HG03460 (cell line): Measurements from ENCODE around the gene HOXA9.

Experiments used
- ATAC-seq: cut with Tn5 transposase; IDR thresholded peaks from one replicate; pipeline ENCODE4 v1.9.1; 2021; ENCODE audit not compliant: unreplicated experiment

Gene HOXA9

DNA sequence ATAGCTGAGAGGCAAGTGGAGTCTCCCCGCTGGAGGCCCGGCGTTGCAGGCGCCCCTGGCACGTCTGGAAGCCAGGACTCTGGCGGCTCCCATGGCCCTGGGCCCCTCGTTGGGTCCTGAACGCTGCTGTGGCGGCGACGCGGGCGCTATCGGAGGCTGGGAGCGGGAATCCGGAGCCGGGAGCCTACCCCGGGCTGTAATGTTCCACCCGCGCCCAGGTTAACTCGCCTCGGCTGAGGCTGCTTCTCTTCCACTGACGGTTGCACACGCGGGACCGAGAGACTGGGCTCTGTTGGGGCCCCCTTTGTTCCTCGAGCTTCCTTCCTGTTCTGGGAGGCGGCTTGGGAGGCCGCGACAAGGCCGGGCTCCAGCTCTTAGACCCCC lies 20.6 kb downstream of the HOXA9 start:
- no peak for ATAC-seq

DNA sequence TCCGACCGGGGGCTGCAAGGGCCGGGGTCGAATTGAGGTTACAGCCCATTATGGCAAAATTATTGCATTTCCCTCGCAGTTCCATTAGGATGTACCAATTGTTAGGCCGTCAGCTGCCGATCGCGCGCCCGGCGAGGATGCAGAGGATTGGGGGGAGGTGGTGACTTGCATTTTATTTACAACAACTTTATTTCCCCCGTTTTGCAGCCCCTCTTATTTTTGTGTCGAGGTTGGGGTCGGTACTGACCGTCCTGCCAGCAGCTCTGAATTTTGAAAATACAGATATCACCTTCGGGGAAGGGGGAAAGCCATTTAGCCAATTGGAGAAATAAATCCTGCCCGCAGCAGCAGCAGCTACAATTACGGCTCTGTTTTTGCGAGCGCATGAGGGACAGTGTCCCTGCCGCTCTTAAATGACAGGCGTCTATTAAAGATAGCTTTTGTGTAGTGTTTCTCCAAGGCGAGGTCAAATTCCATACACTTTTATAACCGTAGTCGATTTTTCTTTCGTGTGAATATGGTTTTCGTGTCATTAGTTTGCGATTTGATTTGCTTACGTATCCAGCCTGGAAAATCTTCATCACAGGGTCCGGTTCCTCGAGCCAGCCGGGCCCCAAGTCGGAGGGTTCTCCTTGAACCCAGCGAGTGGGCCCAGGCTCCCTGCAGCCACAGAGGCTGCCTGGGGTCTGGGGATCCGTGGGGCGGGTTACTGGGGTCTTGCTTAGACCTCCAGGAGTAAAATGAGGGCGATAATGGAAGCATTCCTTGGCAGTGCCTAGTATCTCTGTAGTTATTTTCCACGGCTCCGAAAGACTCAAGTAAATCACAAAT lies 21.2 kb downstream of the HOXA9 start:
- no peak for ATAC-seq

DNA sequence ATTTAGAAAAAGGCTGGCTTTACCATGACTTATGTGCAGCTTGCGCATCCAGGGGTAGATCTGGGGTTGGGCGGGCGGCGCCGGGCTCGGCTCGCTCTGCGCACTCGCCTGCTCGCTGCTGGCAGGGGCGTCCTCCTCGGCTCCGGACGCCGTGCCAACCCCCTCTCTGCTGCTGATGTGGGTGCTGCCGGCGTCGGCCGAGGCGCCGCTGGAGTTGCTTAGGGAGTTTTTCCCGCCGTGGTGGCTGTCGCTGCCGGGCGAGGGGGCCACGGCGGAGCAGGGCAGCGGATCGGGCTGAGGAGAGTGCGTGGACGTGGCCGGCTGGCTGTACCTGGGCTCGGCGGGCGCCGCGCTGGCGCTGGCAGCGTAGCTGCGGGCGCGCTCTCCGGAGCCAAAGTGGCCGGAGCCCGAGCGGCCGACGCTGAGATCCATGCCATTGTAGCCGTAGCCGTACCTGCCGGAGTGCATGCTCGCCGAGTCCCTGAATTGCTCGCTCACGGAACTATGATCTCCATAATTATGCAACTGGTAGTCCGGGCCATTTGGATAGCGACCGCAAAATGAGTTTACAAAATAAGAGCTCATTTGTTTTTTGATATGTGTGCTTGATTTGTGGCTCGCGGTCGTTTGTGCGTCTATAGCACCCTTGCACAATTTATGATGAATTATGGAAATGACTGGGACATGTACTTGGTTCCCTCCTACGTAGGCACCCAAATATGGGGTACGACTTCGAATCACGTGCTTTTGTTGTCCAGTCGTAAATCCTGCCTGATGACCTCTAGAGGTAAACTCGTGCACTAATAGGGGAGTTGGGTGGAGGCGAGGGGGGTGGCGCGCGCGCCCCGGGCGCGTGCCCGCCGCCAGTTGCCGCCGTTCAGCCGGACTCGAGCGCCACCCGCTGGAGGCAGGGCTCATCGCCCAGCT lies 22.1 kb downstream of the HOXA9 start, which contains the start of gene HOXA5:
TSS of gene HOXA5 (minus strand) at position 659 of the 927 bp plus-strand sequence. CDS start at position 585, 74 bp downstream.
- no peak for ATAC-seq

DNA sequence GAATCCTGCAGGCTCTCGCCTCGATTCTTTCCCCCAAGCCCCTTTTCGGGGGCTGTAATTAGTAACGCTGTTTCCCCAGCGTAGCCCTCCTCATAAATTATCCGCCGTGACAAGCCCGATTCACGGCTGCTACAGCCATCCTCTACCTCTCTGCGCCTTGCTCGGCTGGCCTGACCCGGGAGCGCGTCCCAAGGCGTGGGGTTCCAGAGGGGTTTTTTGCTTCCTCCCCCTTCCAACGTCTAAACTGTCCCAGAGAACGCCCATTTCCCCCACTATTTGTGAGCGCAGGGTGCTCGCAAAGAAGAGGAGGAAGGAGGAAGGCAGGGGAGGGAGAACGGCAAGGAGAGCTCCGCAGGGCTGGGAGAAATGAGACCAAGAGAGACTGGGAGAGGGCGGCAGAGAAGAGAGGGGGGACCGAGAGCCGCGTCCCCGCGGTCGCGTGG lies 22.7 kb downstream of the HOXA9 start:
- no peak for ATAC-seq

DNA sequence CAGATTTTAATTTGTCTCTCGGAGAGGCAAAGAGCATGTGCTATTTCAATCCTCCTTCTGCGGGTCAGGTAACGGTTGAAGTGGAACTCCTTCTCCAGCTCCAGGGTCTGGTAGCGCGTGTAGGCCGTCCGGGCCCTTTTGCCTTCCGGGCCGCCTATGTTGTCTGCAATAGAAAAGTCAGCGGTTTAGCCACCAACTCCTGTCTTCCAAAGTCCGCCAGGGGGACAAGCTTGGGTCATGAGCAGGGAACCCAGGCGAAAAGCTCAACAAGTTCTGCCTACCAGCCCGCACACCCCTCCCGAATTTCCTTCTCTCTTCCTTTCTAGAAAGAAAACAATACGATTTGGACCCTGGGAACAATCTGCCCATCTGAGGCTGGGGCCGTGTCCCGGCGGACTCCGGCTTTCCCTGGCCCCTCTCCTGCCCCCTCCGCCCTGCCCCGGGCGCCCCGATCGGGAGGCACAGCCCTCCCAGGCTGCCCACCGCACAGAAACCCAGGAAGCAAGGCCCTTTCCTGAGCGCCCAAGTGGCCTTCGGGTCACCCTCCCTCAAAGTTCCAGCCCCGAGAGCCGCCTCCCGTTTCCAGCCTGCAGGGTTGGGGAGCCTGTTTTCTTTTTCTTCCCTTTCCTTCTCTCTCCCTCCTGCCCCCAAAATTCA lies 23.3 kb downstream of the HOXA9 start:
- no peak for ATAC-seq

DNA sequence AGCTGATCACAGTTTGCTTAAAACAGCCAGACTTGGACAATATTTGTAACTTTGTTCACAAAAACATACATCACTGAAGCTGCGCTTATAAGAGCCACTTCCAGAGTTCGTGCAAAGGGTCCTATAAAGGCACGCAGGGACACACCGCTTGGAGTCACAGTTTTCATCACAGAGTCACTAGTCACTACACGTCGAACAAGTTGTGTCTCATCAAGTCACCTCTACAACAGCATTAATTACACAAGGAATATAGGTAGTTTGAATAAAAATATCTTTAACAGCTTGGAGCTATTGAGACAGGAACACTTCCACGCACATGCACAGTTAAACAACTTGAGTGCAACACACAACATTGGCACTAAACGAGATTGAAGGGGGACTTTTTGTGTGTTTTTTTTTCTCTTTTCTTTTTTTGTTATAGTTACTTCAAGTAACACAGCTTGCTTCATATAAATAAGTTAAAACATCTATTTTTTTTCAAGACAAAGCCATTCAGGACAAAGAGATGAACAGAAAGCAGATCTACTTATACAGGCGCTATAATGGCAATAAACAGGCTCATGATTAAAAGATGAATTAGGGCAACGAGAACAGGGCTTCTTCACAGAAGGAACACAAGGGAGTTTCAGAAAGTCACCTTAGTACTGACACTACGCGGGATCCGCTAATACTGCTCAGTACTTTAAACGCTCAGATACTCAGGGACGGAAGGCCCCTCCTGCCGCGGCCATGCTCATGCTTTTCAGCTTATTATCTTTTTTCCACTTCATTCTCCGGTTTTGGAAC lies 24.0 kb downstream of the HOXA9 start:
- no peak for ATAC-seq

DNA sequence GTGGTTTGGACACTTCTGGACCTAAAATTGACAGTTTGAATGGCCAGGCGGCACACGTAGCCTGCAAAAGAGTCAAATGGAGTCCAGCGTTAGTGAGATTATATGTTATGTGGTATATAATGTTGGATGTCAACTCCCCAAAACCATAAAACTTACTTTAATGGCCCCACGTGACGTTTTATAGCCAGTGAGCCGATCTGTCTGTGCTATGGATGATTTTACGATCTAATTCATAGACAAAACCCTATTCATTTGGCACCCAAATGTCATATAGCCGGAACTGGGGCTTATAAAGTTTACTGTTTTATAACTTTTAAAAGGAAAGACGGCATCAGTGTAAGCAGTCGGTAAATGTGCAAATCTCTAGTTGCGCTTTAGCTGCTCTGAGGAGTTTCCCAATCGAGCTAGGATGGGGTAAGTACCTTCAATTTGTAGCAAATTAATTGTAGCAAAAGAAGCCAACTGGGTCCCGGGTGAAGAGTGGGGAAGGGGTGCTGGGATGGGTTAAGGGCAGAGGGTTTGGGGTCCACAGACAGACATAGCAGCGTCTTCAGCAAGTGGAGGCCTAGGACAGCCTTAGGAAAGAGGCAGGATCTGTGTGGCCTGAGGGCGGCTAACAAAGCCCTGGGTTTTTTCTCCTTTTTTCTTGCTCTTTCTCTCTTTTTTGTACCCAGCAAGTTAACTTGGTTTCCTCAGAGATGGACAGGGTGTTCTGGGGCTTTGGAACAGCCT lies 25.0 kb downstream of the HOXA9 start:
- ATAC-seq: no peak

DNA sequence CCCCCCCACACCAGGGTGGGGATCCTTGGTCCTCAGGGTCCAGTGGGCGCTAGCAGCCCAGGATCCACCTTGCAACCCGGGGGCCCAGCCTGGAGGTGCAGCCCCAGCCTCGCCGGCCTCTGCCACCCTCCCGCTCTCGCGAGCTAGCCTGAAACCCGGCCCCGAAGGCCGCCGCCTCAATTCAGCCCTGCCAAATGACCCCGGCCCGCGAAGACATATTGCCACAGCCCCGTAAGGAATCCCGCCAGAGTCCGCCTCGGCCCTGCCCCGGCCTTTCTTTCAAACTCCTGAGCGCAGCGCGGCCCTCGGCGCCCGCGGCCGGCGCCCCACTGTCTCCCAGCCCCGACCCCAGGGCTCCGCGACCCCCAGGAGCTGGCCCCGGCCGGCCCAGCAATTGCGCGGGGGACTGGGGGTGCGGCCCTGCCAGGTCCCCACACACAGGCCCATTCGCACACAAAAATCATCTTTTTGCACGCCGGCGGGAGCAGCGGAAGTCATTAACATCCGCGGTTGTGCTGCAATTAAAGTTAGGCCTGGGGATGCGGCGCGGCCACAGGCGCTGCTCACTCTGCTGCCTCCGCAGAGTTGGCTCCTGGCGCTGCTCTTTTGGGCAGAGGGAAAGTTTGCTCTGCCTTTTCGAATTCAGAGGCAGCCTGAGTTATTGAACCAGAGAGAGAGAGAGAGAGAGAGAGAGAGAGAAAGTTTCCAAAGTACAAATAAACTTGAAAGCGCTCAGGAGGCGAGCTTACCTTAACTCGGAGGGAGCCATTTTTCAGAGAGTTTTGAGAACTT lies 25.8 kb downstream of the HOXA9 start:
- ATAC-seq: no peak

DNA sequence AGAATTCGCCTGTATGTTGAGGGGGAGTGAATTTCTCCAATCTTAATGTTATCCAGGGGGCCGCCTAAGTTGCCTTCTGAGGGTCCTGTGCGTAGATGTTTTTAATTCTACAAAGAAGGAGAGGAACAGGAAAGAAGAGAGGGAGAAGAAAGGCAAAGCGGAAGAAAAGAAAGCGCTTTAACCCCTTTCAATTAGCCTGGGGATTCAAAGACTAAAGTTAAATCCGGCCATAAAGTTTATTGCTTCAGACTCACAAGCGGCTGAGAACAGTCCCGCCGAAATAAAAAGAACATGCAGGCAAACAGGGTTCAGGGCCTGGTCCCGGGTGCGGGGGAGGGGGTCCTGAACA lies 26.4 kb downstream of the HOXA9 start:
- ATAC-seq: no peak

DNA sequence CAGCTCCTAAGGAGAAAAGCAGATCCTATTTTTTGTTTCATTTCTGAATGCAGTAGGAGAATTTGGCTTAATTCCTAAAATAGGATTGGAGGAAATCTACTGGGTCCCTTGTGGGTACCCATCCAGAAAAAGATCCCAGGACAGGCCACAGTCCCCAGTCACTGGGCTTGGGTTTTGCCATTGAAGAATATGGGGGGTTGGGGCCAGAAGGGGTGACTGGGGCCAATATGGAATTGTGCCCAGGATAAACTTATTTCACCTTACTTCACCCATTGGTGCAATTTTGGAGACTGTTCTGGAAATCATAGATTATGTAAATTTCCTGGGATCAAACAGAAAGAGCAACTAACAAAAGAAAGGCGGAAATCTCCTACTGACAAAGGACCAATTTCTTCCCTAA lies 26.9 kb downstream of the HOXA9 start:
- no peak for ATAC-seq

DNA sequence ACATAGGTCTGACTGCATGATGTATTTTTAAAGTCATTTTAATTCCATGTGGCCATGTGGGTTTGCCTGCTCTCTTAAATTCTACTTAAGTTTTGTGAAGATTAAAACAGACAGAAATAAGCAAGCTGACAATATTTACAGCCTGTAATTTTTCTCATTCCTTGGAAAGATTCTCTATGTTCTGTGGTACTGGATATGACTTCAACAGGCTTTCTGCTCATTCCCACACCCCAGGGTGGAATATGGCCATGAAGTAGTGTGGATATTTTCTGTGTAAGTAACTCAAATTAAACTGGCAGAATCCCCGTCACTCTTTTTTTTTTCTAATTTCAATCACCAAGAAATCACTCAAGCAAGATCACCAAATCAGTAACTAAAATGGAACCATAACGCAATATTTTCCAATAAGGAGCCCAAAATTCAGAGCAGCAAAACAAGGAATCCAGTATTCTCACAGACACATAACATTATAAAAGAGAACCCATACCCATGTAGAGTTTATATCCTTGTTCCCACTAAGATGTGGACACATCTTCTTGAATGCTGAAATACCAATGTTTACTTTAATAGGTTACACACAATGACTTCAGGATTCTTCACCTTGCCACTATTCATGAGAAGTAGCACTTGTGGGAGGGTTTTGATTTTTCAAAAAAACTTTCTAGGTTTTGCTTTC lies 27.6 kb downstream of the HOXA9 start:
- ATAC-seq: no peak

DNA sequence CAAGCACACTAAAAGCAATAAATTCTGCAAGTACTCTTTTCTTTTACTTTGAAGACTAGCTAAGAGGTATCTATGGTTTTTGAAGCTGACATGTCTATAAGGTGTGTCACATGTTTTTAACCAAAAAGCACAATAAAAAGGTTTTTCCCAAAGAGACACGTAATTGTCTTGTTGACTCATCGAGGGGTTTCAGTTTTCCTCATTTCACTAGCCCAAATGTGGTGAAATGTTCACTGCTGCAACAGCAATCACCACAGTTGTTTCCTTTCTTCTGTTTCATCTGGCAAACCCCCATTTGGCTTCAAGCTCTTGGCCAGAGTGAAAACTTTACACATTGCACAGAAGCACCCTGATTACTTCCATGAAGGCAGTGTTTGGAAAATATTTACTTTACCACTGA lies 30.9 kb downstream of the HOXA9 start:
- no peak for ATAC-seq

DNA sequence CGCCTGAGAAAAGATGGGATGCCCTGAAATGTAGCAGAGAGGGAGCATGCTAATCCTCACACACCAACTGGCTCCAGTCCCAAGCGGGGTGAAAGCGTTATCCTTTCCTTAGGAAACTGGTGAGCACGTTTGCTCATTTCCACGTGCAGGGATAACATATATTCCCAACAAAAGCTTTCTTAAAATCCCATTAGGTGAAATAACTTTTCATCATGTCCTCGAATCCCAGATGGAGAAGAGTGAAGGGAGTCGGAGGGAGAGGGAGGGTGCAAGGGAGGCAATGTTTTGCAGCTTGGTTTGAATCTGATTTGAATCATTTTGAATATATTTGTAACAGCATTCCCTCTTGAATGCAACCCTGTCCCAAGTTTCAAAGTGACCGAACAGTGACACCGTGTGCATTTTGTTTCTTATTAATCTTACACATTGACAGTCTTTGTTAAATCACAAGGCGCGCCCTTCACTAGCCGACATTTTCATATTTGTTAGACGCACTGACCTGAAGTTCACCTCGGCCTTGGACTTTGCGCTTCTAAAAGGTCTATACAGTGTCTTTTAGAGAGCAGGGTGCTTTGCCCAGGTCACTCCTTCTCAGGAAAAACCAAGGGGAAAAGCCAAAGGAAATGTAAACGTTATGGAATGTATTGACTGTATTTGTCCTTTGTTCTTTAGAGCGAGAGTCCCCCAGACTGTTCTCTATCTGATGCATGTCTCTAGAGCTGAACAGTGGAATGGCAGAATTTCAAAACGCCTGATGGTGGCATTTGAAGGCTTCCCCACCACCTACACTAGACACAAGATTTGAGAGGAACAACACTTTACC lies 31.7 kb downstream of the HOXA9 start:
- ATAC-seq: no peak

DNA sequence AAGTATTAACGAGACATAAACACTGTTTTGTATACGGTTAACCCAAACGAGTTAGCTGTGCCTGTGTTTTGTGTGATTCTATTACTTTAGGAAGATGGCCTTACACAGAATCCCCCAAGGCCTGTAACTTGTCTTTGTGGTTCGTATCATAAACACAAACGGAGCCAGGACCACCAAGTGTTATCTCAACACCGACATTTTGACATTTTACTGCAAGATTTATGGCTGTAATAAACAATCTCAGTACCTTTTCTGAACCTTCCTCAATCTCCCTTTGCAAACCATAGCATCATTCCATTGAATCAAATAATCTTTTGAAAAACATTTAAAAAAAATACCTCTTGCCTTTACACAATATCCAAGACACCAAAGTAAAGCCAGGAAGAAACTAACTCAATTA lies 32.4 kb downstream of the HOXA9 start:
- no peak for ATAC-seq

DNA sequence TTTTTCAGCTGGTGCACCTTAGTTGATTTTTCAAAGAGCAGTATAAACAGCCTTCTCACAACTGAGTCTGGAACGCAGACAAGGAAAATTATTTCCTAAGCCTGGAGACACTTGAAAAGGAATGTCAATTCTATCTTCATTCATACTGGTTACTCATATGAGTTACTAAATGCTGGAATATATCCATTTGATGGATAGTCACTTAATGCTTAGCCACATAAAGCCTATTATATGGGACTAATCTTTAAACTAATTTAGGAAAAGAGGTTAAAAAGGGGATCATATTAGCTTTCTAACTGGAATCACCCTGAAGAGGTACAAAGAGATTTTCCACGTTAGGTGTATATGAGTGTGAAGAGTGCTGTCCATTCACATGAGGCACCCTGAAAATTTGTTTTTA lies 33.1 kb downstream of the HOXA9 start:
- ATAC-seq: no peak

DNA sequence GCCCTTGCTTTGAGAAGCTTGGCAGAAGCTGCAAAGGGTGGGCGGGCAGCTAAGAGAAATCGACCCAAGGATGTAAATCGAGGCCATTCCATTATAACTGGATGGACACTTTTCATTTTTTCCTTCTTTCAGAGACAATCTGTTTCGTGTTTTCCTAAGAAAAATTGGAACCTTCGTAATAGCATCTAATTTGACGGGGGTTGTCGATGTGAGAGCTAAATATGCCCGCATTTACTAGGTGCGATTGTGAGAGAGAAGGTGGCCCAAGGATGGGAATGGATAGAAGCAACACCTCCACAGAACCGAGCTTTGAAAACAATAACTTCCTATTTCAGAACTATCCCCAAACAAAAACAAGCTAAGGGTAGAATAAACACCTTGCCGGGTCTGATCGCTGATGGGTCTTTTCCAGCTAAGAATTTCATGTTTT lies 33.9 kb downstream of the HOXA9 start:
- no peak for ATAC-seq

DNA sequence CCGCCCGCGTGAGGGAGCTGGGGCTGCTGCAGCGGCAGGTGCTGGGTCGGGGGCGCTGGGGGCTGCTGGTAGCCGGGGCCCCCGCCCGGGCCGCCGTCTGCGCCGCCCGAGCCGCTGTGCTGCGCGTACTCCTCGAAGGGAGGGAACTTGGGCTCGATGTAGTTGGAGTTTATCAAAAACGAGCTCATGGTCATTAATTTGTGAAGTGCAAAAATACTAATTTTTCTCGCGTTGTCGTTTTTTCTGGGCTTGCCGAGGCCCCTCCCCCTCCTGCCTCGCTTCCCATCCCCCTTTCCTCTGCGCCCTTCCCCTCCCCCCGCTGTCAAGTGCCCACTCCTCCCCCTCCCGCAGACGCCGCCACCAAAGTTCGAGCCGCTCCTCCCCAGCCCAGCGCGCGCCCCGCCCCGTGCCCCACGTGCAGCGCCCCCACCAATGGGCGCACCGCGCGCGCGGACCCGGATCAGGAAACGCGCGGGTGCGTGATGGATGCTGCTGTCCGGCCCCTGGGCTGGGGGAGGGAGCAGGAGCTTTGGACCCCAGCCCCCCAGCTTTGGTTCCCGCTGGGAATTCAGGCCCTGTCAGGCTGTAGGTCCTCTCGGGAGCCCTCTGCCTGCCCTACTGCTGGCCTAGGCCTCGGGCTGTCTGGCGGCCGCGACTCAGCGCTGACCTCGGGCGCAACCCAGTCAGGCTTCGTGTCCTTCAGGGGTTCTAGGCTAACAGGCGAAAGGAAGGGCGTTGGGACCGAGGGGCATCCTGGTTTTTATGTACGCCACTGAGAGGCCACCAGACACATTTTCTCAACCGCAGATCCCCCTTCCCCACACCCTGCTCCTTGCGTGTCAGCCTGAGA lies 34.6 kb downstream of the HOXA9 start, which contains the start of gene HOXA4:
TSS of gene HOXA4 (minus strand) at position 218 of the 850 bp plus-strand sequence. CDS start at position 194, 24 bp downstream.
- ATAC-seq: no peak
